Stomach smooth muscle (tissue), 2 donors: Measurements from ENCODE around the gene CABLES2.

Experiments used
- H3K27ac ChIP-seq: one replicate; pipeline ENCODE4 v1.7.0; 2013; ENCODE audit warnings: mild to moderate bottlenecking, low read length, inconsistent platforms
- H3K27me3 ChIP-seq, 2 donors: one replicate each; pipeline ENCODE4 v1.7.0; 2013; ENCODE audit warnings: low read length in 2 of 2; ENCODE audit not compliant: insufficient read depth in 2 of 2, control insufficient read depth in 1 of 2
- H3K36me3 ChIP-seq, 2 donors: one replicate each; pipeline ENCODE4 v1.7.0; 2013; ENCODE audit warnings: low read length in 2 of 2; ENCODE audit not compliant: control insufficient read depth in 2 of 2, insufficient read depth in 2 of 2
- H3K4me1 ChIP-seq: one replicate; pipeline ENCODE4 v1.7.0; 2013; ENCODE audit warnings: low read length; ENCODE audit not compliant: control insufficient read depth, insufficient read depth
- H3K4me3 ChIP-seq, 2 donors: one replicate each; pipeline ENCODE4 v1.7.0; 2013; ENCODE audit warnings: low read length in 2 of 2
- H3K9ac ChIP-seq, 2 donors: one replicate each; pipeline ENCODE4 v1.7.0; 2013; ENCODE audit warnings: low read length in 2 of 2, mild to moderate bottlenecking in 1 of 2
- H3K9me3 ChIP-seq, 2 donors: one replicate each; pipeline ENCODE4 v1.7.0; 2013; ENCODE audit warnings: low read length in 2 of 2; ENCODE audit not compliant: control insufficient read depth in 2 of 2
- donor health status: healthy.
- donor health status: Pancreatic carcinoma.

CABLES2 gene

GRCh38 chr20:62448038-62448437 lies 41.0 kb upstream of the CABLES2 start:
- H3K27me3 ChIP-seq = peaks cover 10 to 11% of the 10 kb centered on the region in 2 donors
- H3K27ac ChIP-seq = no peak overlapping the region
- H3K4me3 ChIP-seq = no peak overlapping the region
- H3K4me1 ChIP-seq = no peaks in the 10 kb centered on the region
- H3K9ac ChIP-seq = no peak overlapping the region
- no peaks in the 10 kb centered on the region for H3K36me3 ChIP-seq
- no peaks in the 10 kb centered on the region for H3K9me3 ChIP-seq

- Histone ChIP-seq H3K27ac (no peak overlapping the region), H3K4me3 (no peak overlapping the region), H3K9me3 (no peaks in the 10 kb centered on the region), H3K27me3 (peaks cover 1 to 11% of the 10 kb centered on the region in 2 donors), H3K9ac (no peak overlapping the region), H3K4me1 (no peaks in the 10 kb centered on the region), H3K36me3 (no peaks in the 10 kb centered on the region)
Observed at GRCh38 chr20:62446888-62447869, 40.1 kb upstream of the CABLES2 start.

DNA sequence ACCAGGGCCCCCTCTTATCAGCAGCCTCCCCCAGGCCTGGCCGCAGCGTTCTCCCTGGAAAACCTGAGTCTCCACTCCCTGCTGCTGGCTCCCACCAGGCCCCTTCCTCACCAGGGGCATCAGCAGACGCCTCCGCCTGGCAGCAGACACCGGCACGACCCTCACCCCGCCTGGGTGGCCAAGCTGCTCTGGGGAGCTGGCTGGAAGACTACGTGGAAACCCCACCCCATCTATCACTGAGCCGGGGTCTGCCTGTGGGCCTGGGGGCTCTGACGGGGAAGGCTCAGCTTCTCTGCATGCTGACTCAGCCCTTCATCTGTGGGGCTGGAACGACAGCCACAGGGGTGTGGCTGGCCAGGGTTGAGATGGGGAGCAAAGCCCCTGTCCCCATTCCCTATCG lies 39.4 kb upstream of the CABLES2 start:
- Histone ChIP-seq H3K9ac (no peak overlapping the region), H3K4me3 (no peak overlapping the region), H3K36me3 (no peaks in the 10 kb centered on the region), H3K4me1 (no peaks in the 10 kb centered on the region), H3K27ac (no peak overlapping the region), H3K9me3 (no peaks in the 10 kb centered on the region), H3K27me3 (peaks cover 0 to 14% of the 10 kb centered on the region in 2 donors)

- H3K27ac ChIP-seq = no peak overlapping the region
- no peak overlapping the region for H3K4me3 ChIP-seq
- no peaks in the 10 kb centered on the region for H3K9me3 ChIP-seq
- no peaks in the 10 kb centered on the region for H3K36me3 ChIP-seq
- no peaks in the 10 kb centered on the region for H3K4me1 ChIP-seq
- no peak overlapping the region for H3K9ac ChIP-seq
- peaks cover 0 to 14% of the 10 kb centered on the region in 2 donors for H3K27me3 ChIP-seq
Observed at GRCh38 chr20:62445553-62446340, 38.7 kb upstream of the CABLES2 start.

DNA sequence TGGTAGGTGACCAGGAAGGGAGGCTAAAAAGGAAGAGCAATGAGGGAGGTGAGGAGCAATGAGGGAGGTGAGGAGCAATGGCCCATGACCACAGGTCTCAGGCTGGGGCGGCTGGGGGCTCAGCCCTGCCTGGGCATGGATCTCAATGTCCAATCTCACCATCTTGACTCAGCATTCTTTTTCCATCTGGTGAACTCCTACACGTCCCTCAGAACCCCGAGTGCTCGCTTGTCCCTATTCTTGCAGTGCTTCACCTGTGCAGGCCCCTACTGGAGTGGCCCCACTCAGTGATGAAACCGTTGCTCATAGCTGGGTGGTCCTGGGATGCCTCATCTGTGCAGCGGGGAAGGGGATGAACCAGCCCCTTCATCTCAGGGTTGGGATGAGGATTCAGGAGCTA lies 37.2 kb upstream of the CABLES2 start:
- Histone ChIP-seq H3K27ac (no peak overlapping the region), H3K9me3 (no peaks in the 10 kb centered on the region), H3K27me3 (peaks cover 0 to 10% of the 10 kb centered on the region in 2 donors), H3K9ac (no peak overlapping the region), H3K36me3 (no peaks in the 10 kb centered on the region), H3K4me3 (no peak overlapping the region), H3K4me1 (no peaks in the 10 kb centered on the region)

DNA sequence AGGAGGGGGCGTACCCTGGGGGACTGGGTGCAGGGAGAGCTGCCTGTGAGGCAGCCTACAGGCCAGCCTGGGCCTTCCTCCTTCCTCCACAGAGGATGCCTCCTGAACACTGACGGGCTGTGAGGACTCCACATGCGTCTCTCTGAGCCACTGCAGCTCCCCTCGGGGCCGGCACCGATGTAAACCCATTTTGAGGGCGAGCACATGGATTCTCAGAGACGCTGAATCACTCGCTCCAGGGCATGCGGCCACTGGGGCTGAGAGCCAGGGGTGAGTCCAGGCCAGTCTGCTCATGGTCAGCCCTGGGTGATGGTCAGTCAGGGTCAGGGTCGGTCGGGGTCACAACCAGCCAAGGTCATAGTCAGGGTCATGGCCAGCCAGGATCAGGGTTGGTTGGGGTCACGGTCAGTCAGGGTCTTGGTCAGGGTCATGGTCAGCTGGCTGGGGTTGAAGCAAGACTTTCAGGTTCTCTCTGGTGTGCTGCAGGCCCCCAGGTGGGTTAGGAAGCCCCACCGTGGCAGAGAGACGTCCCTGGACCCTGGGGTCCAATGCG lies 35.0 kb upstream of the CABLES2 start:
- H3K4me1 ChIP-seq = peaks cover 17% of the 10 kb centered on the region
- H3K36me3 ChIP-seq = no peaks in the 10 kb centered on the region
- no peak overlapping the region for H3K9ac ChIP-seq
- H3K9me3 ChIP-seq = no peaks in the 10 kb centered on the region
- H3K27ac ChIP-seq = no peak overlapping the region
- H3K27me3 ChIP-seq = peaks cover 0 to 7% of the 10 kb centered on the region in 2 donors
- no peak overlapping the region for H3K4me3 ChIP-seq

GRCh38 chr20:62439218-62439617 lies 32.1 kb upstream of the CABLES2 start:
- Histone ChIP-seq H3K36me3 (no peaks in the 10 kb centered on the region), H3K27ac (no peak overlapping the region), H3K9ac (no peak overlapping the region), H3K9me3 (peaks cover 0 to 3% of the 10 kb centered on the region in 2 donors), H3K4me1 (peaks cover 24% of the 10 kb centered on the region), H3K4me3 (no peak overlapping the region), H3K27me3 (peaks cover 0 to 3% of the 10 kb centered on the region in 2 donors)

GRCh38 chr20:62437927-62438326 lies 30.8 kb upstream of the CABLES2 start:
- Histone ChIP-seq H3K27me3 (peaks cover 0 to 3% of the 10 kb centered on the region in 2 donors), H3K9me3 (peaks cover 0 to 3% of the 10 kb centered on the region in 2 donors)

DNA sequence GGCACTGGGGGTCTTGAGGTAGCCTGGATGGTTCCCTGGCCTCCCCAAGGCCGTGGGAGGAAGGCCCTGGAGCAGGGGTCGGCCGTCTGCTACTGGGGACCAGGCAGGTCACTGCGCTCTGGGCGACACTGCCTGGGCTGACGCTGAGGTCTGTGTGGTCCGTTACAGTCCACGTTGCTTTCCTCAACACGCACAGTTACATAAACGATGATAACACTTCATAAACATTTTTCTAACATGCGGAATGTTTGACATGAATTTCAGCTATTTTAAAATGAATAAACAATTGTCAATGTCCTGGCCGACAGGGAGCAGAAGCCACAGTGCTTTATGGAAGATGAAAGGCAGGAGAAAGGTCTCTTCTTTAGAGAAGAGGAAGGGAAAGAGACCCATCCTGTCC lies 30.4 kb upstream of the CABLES2 start:
- H3K4me1 ChIP-seq = peaks cover 36% of the 10 kb centered on the region
- H3K27me3 ChIP-seq = peaks cover 0 to 3% of the 10 kb centered on the region in 2 donors
- peaks cover 0 to 3% of the 10 kb centered on the region in 2 donors for H3K9me3 ChIP-seq

More at GRCh38 chr20:62437927-62438326, 30.8 kb upstream of the CABLES2 start:
- peaks cover 36% of the 10 kb centered on the region for H3K4me1 ChIP-seq
- H3K36me3 ChIP-seq = no peaks in the 10 kb centered on the region
- peak overlapping the region; percentile 64 for H3K27ac ChIP-seq
- H3K9ac ChIP-seq = peak overlapping the region in 1 of 2 donors; percentile 38
- peak overlapping the region; percentile 19 to 59 for H3K4me3 ChIP-seq

DNA sequence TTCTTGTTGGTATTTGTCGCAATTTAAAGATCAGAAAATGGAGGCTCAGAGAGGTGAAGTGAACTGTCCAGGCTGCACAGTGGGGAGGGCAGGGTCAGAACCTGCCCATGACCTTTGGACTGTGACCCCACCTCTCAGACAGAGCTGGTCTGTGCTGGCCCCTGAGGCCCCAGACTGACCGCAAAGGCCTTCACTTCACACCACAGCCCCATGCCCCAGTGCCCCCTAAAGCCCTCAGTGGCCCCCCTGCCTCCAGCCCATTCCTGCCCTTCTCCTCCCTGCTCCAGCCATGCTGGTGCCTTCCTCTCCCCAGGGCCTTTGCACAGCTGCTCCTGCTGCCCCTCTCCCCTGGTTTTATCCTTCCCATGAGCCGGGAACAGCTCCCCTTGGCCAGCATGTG lies 29.6 kb upstream of the CABLES2 start:
- no peak overlapping the region for H3K9ac ChIP-seq

More for the DNA sequence above, 30.4 kb upstream of the CABLES2 start:
- H3K4me3 ChIP-seq = peak overlapping the region in 1 of 2 donors; percentile 59
- H3K27ac ChIP-seq = peak overlapping the region; percentile 64
- peak overlapping the region in 1 of 2 donors; percentile 38 for H3K9ac ChIP-seq
- no peaks in the 10 kb centered on the region for H3K36me3 ChIP-seq

More for the DNA sequence above, 29.6 kb upstream of the CABLES2 start:
- no peaks in the 10 kb centered on the region for H3K36me3 ChIP-seq
- no peak overlapping the region for H3K4me3 ChIP-seq
- no peaks in the 10 kb centered on the region for H3K27me3 ChIP-seq
- no peak overlapping the region for H3K27ac ChIP-seq
- H3K4me1 ChIP-seq = peaks cover 36% of the 10 kb centered on the region
- peaks cover 0 to 3% of the 10 kb centered on the region in 2 donors for H3K9me3 ChIP-seq
